Pancreas (tissue), 10 donors: ENCODE results near the gene KIF16B. TPM values are rescaled to one million over a fixed set of nuclear protein-coding genes. Genes with fewer than 3 reads are reported as not detected.

Experiments
- ATAC-seq, 4 donors: fragments of 200-7000 bp; cut with Tn5 transposase; one replicate each; pipeline versions ENCODE4 v1.8.0 to v1.9.1; 2020; ENCODE audit warnings: mild to moderate bottlenecking in 4 of 4, moderate library complexity in 4 of 4
- DNase-seq, 6 donors: peaks; one replicate each; pipeline ENCODE4 v3.0.0-alpha.2; 2020
- FAIRE-seq: peaks from 2 replicates; lab custom pipeline; 2012; peaks lifted over from hg19 to GRCh38; lab: Jason Lieb, UNC
- H3K27ac ChIP-seq, 4 donors: fragments of 200-600 bp; sonication (generic); 1 replicate in 3 of 4; 2 replicates in 1 of 4; pipeline versions ENCODE4 v1.5.0 to v1.8.0; 2020
- H3K27me3 ChIP-seq, 4 donors: fragments of 200-600 bp; one replicate each; pipeline ENCODE4 v1.8.0; 2021
- H3K36me3 ChIP-seq, 3 donors: fragments of 200-600 bp; sonication (generic) in 1 of 3; one replicate each; pipeline versions ENCODE4 v1.5.0 to v1.8.0; 2020 to 2021
- H3K4me1 ChIP-seq, 3 donors: fragments of 200-600 bp; one replicate each; pipeline ENCODE4 v1.8.0; 2021
- H3K4me3 ChIP-seq, 4 donors: fragments of 200-600 bp; sonication (generic) in 2 of 4; one replicate each; pipeline versions ENCODE4 v1.5.0 to v1.8.0; 2020 to 2021
- H3K9me3 ChIP-seq, 4 donors: fragments of 200-600 bp; one replicate each; pipeline ENCODE4 v1.8.0; 2021
- CTCF ChIP-seq, 4 donors: fragments of 200-600 bp; sonication (generic) in 3 of 4; IDR thresholded peaks; one replicate each; pipeline versions ENCODE4 v1.5.0 to v1.8.0; 2021; ENCODE audit warnings: antibody characterized with exemption in 4 of 4
- WGBS, 2 donors: extraction: QIAGEN DNeasy Blood & Tissue Kit; methylation state at CpG; one replicate each; pipeline ENCODE4 v1.1.7; 2013; 5-methylcytosine and 5-hydroxymethylcytosine counted together
- intact Hi-C, 3 donors: fragments of 100-400 bp; cut with DNase I; formaldehyde crosslinking; loops; one replicate each; pipeline versions ENCODE4 v1.11.1 to v1.14.2; 2022
- polyA plus RNA-seq, 2 donors: library from polyadenylated mRNA; stranded (reverse); fragments of 200-250 nt; gene quantifications; one replicate each; pipeline ENCODE4 v1.2.3, GENCODE V29; 2013
- total RNA-seq, 6 donors: library from RNA; stranded (reverse); fragmentation: NEBNext Ultra II Directional in 4 of 6; extraction: Animal tissue kit (Norgen Biotek cat#: 25700) in 4 of 6; gene quantifications; one replicate each; pipeline versions ENCODE4 v1.2.1 to v1.2.4, GENCODE V29; 2021 to 2023
- donor health status: healthy with polysubstance abuse.
- donor health status: DM: no; HTN: no; CAD: no; lungs with moderate emphysema.
- donor health status: DM: no; HTN: no; CAD: no.
- donor health status: control.
- donor health status: control.
- donor health status: Bipolar disorder and iron deficiency.
- donor health status: DM: yes; HTN: yes; CAD: no.
- donor health status: DM: no; HTN: no; CAD: no.
- donor health status: DM: no; HTN: no; CAD: no.
- donor health status: DM: yes; HTN: yes; CAD: no.

The KIF16B gene
- total and polyA plus RNA-seq, 8 donors: 4.4 to 12.2 (median 7.3) TPM

- TF ChIP-seq CTCF (IDR thresholded peaks at IDR 0.05): no peak
- intact Hi-C loops: no loop called here
- no peak for DNase-seq
- Histone ChIP-seq H3K4me1 (peaks cover 0 to 3% (median 0%) of the 10 kb centered on the region in 3 donors), H3K9me3 (no peaks in the 10 kb centered on the region), H3K27me3 (no peaks in the 10 kb centered on the region), H3K36me3 (no peaks in the 10 kb centered on the region), H3K27ac (no peak overlapping the region), H3K4me3 (no peak overlapping the region)
- FAIRE-seq: no peak
- WGBS, 2 donors: 91 to 94% methylated on average over 7 of the region's 7 CpGs
- ATAC-seq: no peak
Measured at GRCh38 chr20:16257021-16257420, 316.2 kb downstream of the KIF16B start.

GRCh38 chr20:16246870-16247269 lies 326.4 kb downstream of the KIF16B start:
- Histone ChIP-seq H3K4me1 (no peaks in the 10 kb centered on the region), H3K27ac (no peak overlapping the region), H3K4me3 (no peak overlapping the region), H3K36me3 (no peaks in the 10 kb centered on the region), H3K27me3 (no peaks in the 10 kb centered on the region), H3K9me3 (no peaks in the 10 kb centered on the region)
- no peak for TF ChIP-seq CTCF (IDR thresholded peaks at IDR 0.05)
- no peak for DNase-seq
- WGBS, 2 donors: 82 to 91% methylated on average over 6 of the region's 6 CpGs
- ATAC-seq: no peak
- no peak for FAIRE-seq
- intact Hi-C loops: no loop called here

GRCh38 chr20:16246291-16246690 lies 327.0 kb downstream of the KIF16B start:
- Histone ChIP-seq H3K4me1 (no peaks in the 10 kb centered on the region), H3K27ac (no peak overlapping the region), H3K4me3 (no peak overlapping the region), H3K27me3 (no peaks in the 10 kb centered on the region), H3K36me3 (no peaks in the 10 kb centered on the region), H3K9me3 (no peaks in the 10 kb centered on the region)
- intact Hi-C loops: no loop called here
- ATAC-seq: no peak
- DNase-seq: no peak
- FAIRE-seq: no peak
- TF ChIP-seq CTCF (IDR thresholded peaks at IDR 0.05): no peak
- 76 to 77% methylated on average over 7 of the region's 7 CpGs for WGBS, 2 donors

- H3K4me3 ChIP-seq: no peak overlapping the region
- no peaks in the 10 kb centered on the region for H3K36me3 ChIP-seq
- intact Hi-C loops: no loop called here
- DNase-seq (no peak), ATAC-seq (no peak), FAIRE-seq (no peak)
- no peak for TF ChIP-seq CTCF (IDR thresholded peaks at IDR 0.05)
- no peaks in the 10 kb centered on the region for H3K27me3 ChIP-seq
- no peaks in the 10 kb centered on the region for H3K4me1 ChIP-seq
- 53 to 55% methylated on average over 9 of the region's 9 CpGs for WGBS, 2 donors
- H3K9me3 ChIP-seq: no peaks in the 10 kb centered on the region
- H3K27ac ChIP-seq: no peak overlapping the region
Measured at GRCh38 chr20:16245879-16246278, 327.4 kb downstream of the KIF16B start.

- H3K4me1 ChIP-seq: no peaks in the 10 kb centered on the region
- H3K9me3 ChIP-seq: no peaks in the 10 kb centered on the region
- H3K4me3 ChIP-seq: no peak overlapping the region
- no peak for TF ChIP-seq CTCF (IDR thresholded peaks at IDR 0.05)
- ATAC-seq (no peak), FAIRE-seq (no peak), DNase-seq (no peak)
- no peaks in the 10 kb centered on the region for H3K27me3 ChIP-seq
- intact Hi-C loops: no loop called here
- 41 to 44% methylated on average over 5 of the region's 5 CpGs for WGBS, 2 donors
- no peaks in the 10 kb centered on the region for H3K36me3 ChIP-seq
- H3K27ac ChIP-seq: no peak overlapping the region
Measured at GRCh38 chr20:16244892-16245291, 328.4 kb downstream of the KIF16B start.
